Gastroesophageal sphincter (tissue), 4 donors: Measurements from ENCODE around the gene CNP. TPM values are rescaled to one million over a fixed set of nuclear protein-coding genes. Genes with fewer than 3 reads are reported as not detected.

Source experiments
- ATAC-seq: fragments of 150-250 bp; one replicate; pipeline ENCODE4 v1.9.1; 2016; ENCODE audit warnings: mild to moderate bottlenecking, moderate library complexity
- H3K27ac ChIP-seq, 4 donors: fragments of 200-600 bp; sonication (generic) in 3 of 4; 1 replicate in 3 of 4; 2 replicates in 1 of 4; pipeline ENCODE4 v1.5.1; 2016 to 2019
- H3K27me3 ChIP-seq: fragments of 200-600 bp; sonication (generic); one replicate; pipeline ENCODE4 v1.5.1; 2019
- H3K36me3 ChIP-seq, 2 donors: fragments of 200-600 bp; sonication (generic); one replicate each; pipeline ENCODE4 v1.5.1; 2019; ENCODE audit warnings: control low read depth in 1 of 2
- H3K4me1 ChIP-seq, 3 donors: fragments of 200-600 bp; sonication (generic); 1 replicate in 2 of 3; 2 replicates in 1 of 3; pipeline ENCODE4 v1.5.1; 2016 to 2019; ENCODE audit warnings: control low read depth in 2 of 3
- H3K4me3 ChIP-seq, 2 donors: fragments of 200-600 bp; sonication (generic); one replicate each; pipeline ENCODE4 v1.5.1; 2019; ENCODE audit warnings: mild to moderate bottlenecking in 1 of 2, moderate library complexity in 1 of 2
- H3K9me3 ChIP-seq, 3 donors: fragments of 200-600 bp; sonication (generic); one replicate each; pipeline ENCODE4 v1.5.1; 2017 to 2019; ENCODE audit warnings: control low read depth in 2 of 3
- CTCF ChIP-seq, 4 experiments: fragments of 200-600 bp in 2 of 4; fragments of 450-650 bp in 2 of 4; sonication (generic) in 1 of 4; IDR thresholded peaks; one replicate each; pipeline ENCODE4 v1.5.1; 2017 to 2019; ENCODE audit warnings: antibody characterized with exemption in 4 of 4, mild to moderate bottlenecking in 2 of 4, moderate library complexity in 2 of 4
- EP300 ChIP-seq: sonication (generic); formaldehyde crosslinking; IDR thresholded peaks from one replicate; pipeline ENCODE4 v1.6.1; 2017; ENCODE audit warnings: antibody characterized with exemption, mild to moderate bottlenecking
- POLR2A ChIP-seq, 2 donors: fragments of 450-650 bp; IDR thresholded peaks; one replicate each; pipeline ENCODE4 v1.6.1; 2017; ENCODE audit warnings: antibody characterized with exemption in 2 of 2, mild to moderate bottlenecking in 2 of 2, moderate library complexity in 1 of 2
- POLR2AphosphoS5 ChIP-seq: sonication (generic); formaldehyde crosslinking; IDR thresholded peaks from one replicate; pipeline ENCODE4 v1.6.1; 2017; ENCODE audit warnings: antibody characterized with exemption
- WGBS, 2 donors: methylation state at CpG; one replicate each; pipeline ENCODE4 v1.1.5; 2018; ENCODE audit warnings: low coverage in 1 of 2; 5-methylcytosine and 5-hydroxymethylcytosine counted together
- total RNA-seq, 4 donors: library from RNA; depleted of rRNA; stranded (reverse); fragments of >200 nt; gene quantifications; one replicate each; pipeline ENCODE4 v1.1.0, GENCODE V29; 2016

The CNP gene
- total RNA-seq, 4 donors from 2014 or later, result 56.7 to 97.9 (median 64.7) TPM

GRCh38 chr17:41942626-41943373 is 23.8 kb upstream of the CNP start:
- no peaks in the 10 kb centered on the region for H3K4me1 ChIP-seq
- 86 to 92% methylated on average over 6 to 8 of the region's 8 CpGs for WGBS, 2 donors
- H3K9me3 ChIP-seq, result no peaks in the 10 kb centered on the region
- H3K27me3 ChIP-seq, result no peaks in the 10 kb centered on the region
- no peak overlapping the region for H3K27ac ChIP-seq
- H3K36me3 ChIP-seq, result peaks cover 0 to 27% of the 10 kb centered on the region in 2 donors
- no peak for ATAC-seq
- H3K4me3 ChIP-seq, result no peak overlapping the region
- TF ChIP-seq POLR2A (IDR thresholded peaks at IDR 0.05) (no peak), CTCF (IDR thresholded peaks at IDR 0.05) (no peak), EP300 (no peak), POLR2AphosphoS5 (no peak)

- WGBS, 2 donors, result 97 to 100% methylated on average over 1 to 3 of the region's 3 CpGs
- no peak for ATAC-seq
- H3K4me3 ChIP-seq, result no peak overlapping the region
- H3K27ac ChIP-seq, result no peak overlapping the region
- H3K27me3 ChIP-seq, result no peaks in the 10 kb centered on the region
- H3K4me1 ChIP-seq, result no peaks in the 10 kb centered on the region
- TF ChIP-seq POLR2AphosphoS5, result no peak
- no peak for TF ChIP-seq EP300
- TF ChIP-seq POLR2A (IDR thresholded peaks at IDR 0.05), result no peak
- no peak for TF ChIP-seq CTCF (IDR thresholded peaks at IDR 0.05)
- H3K36me3 ChIP-seq, result peaks cover 0 to 20% of the 10 kb centered on the region in 2 donors
- H3K9me3 ChIP-seq, result no peaks in the 10 kb centered on the region
These were observed 23.1 kb upstream of the CNP start for GRCh38 chr17:41943492-41943891.

GRCh38 chr17:41944943-41945342 is 21.7 kb upstream of the CNP start:
- Histone ChIP-seq H3K27ac (no peak overlapping the region), H3K9me3 (no peaks in the 10 kb centered on the region), H3K36me3 (peaks cover 0 to 16% of the 10 kb centered on the region in 2 donors), H3K27me3 (no peaks in the 10 kb centered on the region), H3K4me3 (no peak overlapping the region), H3K4me1 (no peaks in the 10 kb centered on the region)
- 58% methylated on average over 2 of the region's 3 CpGs; no CpG with 5 or more reads in 1 of the 2 donors for WGBS, 2 donors
- ATAC-seq, result no peak
- TF ChIP-seq CTCF (IDR thresholded peaks at IDR 0.05) (no peak), POLR2A (IDR thresholded peaks at IDR 0.05) (no peak), POLR2AphosphoS5 (no peak), EP300 (no peak)

GRCh38 chr17:41948762-41949460 is 17.7 kb upstream of the CNP start:
- no peaks in the 10 kb centered on the region for H3K27me3 ChIP-seq
- no peaks in the 10 kb centered on the region for H3K9me3 ChIP-seq
- no peak for ATAC-seq
- no peak overlapping the region for H3K4me3 ChIP-seq
- no peaks in the 10 kb centered on the region for H3K4me1 ChIP-seq
- TF ChIP-seq EP300, result no peak
- TF ChIP-seq POLR2A (IDR thresholded peaks at IDR 0.05), result no peak
- TF ChIP-seq CTCF (IDR thresholded peaks at IDR 0.05), result no peak
- TF ChIP-seq POLR2AphosphoS5, result no peak
- WGBS, 2 donors, result 62 to 64% methylated on average over 2 to 4 of the region's 11 CpGs
- peaks cover 0 to 31% of the 10 kb centered on the region in 2 donors for H3K36me3 ChIP-seq
- no peak overlapping the region for H3K27ac ChIP-seq

- 60 to 96% methylated on average over 1 to 2 of the region's 6 CpGs for WGBS, 2 donors
- ATAC-seq, result no peak
- Histone ChIP-seq H3K4me1 (no peaks in the 10 kb centered on the region), H3K4me3 (no peak overlapping the region), H3K9me3 (no peaks in the 10 kb centered on the region), H3K36me3 (peaks cover 0 to 12% of the 10 kb centered on the region in 2 donors), H3K27ac (no peak overlapping the region), H3K27me3 (no peaks in the 10 kb centered on the region)
- TF ChIP-seq POLR2A (IDR thresholded peaks at IDR 0.05) (no peak), POLR2AphosphoS5 (no peak), CTCF (IDR thresholded peaks at IDR 0.05) (no peak), EP300 (no peak)
These were observed 10.1 kb upstream of the CNP start for GRCh38 chr17:41956522-41956921.
